NB4 (cell line): ENCODE measurements around the gene ADCY5.

ENCODE experiments used
- DNase-seq: peaks from one replicate; pipeline ENCODE4 v3.0.0; 2010; ENCODE audit warnings: low read depth
- H3K4me3 ChIP-seq: one replicate; pipeline ENCODE4 v1.5.1; 2011; ENCODE audit warnings: mild to moderate bottlenecking, low read depth, low read length, moderate library complexity
- MYC ChIP-seq: IDR thresholded peaks from 2 replicates; pipeline ENCODE4 v1.6.1; 2011; ENCODE audit warnings: low read depth, low read length
- POLR2A ChIP-seq: IDR thresholded peaks from 2 replicates; pipeline ENCODE4 v1.6.1; 2011; ENCODE audit warnings: mild to moderate bottlenecking; ENCODE audit not compliant: insufficient read length; ENCODE audit errors: extremely low read depth
- TF ChIP-seq, protein P1 (sequence below): IDR thresholded peaks from one replicate; pipeline ENCODE4 v1.5.1; 2012; ENCODE audit warnings: low read depth, low read length
- TF ChIP-seq, protein P2 (sequence below): IDR thresholded peaks from 2 replicates; pipeline ENCODE4 v1.6.1; 2011; ENCODE audit warnings: low read depth, low read length

Gene ADCY5

DNA sequence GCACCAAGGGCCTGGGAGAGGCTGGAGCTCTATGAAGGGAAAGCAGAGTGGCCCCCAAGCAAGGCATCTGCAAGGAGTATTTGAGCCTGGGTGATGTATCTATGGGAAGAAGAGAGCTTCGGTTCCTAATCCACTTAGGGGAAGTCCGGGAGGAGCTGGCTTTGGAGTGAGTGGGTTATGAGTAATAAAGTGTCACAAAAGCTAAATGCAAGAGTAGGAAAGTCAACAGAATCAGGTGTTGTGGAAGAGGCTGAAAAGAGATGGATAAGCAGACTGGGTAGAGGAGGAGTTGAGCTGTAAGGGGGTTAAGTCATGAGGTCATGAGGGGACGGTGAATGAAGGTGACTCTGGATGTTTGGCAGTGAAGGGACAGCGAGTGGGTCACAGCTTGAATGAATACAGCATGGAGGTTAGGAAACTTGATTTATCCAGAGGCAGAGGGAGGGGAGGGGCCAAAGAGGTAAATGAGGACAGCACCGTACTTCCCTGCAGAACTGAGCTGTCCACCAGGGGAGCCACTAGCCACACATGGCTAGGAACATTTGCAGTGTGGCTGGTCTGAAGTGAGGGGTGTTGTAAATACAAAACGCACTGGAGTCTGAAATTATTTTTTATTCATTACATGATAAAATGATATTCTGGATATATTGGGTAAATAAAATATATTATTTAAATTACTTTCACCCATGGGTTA lies 83.3 kb downstream of the ADCY5 start:
- no peak overlapping the region for H3K4me3 ChIP-seq
- peak; percentile 22 for DNase-seq
- no peak for TF ChIP-seq POLR2A
- TF ChIP-seq MYC, result no peak
- TF ChIP-seq, protein P1, sequence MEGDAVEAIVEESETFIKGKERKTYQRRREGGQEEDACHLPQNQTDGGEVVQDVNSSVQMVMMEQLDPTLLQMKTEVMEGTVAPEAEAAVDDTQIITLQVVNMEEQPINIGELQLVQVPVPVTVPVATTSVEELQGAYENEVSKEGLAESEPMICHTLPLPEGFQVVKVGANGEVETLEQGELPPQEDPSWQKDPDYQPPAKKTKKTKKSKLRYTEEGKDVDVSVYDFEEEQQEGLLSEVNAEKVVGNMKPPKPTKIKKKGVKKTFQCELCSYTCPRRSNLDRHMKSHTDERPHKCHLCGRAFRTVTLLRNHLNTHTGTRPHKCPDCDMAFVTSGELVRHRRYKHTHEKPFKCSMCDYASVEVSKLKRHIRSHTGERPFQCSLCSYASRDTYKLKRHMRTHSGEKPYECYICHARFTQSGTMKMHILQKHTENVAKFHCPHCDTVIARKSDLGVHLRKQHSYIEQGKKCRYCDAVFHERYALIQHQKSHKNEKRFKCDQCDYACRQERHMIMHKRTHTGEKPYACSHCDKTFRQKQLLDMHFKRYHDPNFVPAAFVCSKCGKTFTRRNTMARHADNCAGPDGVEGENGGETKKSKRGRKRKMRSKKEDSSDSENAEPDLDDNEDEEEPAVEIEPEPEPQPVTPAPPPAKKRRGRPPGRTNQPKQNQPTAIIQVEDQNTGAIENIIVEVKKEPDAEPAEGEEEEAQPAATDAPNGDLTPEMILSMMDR, result peak; percentile 43
- TF ChIP-seq, protein P2, sequence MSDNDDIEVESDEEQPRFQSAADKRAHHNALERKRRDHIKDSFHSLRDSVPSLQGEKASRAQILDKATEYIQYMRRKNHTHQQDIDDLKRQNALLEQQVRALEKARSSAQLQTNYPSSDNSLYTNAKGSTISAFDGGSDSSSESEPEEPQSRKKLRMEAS, result no peak

DNA sequence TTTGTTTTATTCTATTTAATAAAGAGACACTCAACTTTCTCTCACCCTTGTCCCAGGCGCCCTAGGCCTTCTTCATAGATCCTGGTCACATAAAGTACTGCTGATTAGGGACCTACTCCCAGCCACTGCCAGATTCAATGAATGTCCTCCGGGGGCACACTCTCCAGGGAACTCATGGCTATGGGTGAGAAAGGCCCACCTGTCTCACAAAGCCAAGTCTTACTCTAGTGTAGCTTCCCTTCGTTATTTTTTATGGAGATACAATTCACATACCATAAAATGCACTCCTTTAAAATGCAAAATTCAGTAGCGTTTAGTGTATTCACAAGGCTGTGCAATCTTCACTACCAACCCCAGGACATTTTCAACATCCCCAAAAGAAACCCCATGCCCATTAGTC lies 87.8 kb downstream of the ADCY5 start:
- H3K4me3 ChIP-seq, result no peak overlapping the region
- DNase-seq, result no peak
- TF ChIP-seq, protein P2, result no peak
- TF ChIP-seq, protein P1, result peak; percentile 27
- no peak for TF ChIP-seq POLR2A

DNA sequence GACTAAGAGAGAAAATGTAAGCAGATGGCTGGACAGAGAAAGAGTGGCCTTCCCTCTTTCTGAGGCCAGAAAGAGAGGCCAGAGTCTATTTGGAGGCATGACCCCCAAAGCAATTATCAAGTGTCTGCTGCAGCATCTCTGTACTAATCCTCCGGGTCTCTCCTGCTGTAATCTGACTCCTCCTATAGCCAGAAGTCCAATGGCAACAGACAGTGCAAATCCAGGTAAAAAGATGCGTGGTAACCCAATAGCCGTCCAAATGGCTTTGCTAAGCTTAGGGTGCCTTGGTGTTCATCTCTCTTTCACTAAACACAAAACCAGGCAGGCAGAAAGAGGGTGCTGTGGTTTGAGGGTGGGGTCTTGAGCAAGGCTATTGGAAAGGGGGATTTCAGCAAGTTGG lies 91.6 kb downstream of the ADCY5 start:
- no peak overlapping the region for H3K4me3 ChIP-seq
- DNase-seq, result no peak
- TF ChIP-seq, protein P1, result no peak
- TF ChIP-seq, protein P2, result no peak
- TF ChIP-seq MYC (no peak), POLR2A (no peak)

DNA sequence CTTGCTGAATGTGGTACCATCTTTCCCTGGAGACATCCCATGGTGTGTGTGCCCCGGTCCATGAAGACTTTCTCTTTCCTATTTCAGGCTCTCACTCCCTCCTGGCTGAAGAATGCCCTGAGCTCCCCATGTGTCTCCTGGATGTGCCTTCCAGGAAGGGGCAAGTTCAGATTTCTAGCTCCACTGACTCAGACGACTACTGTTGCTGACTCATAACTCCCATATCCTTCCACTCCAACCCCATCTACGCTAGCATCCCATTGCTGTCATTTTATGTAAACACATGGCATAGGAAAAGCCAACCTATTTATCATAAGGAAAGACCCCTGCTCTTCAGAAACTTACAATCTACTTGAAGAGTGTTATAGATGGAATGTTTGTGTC lies 95.0 kb downstream of the ADCY5 start:
- no peak for DNase-seq
- no peak for TF ChIP-seq POLR2A
- TF ChIP-seq, protein P1, result no peak
- TF ChIP-seq, protein P2, result no peak
- no peak for TF ChIP-seq MYC
- H3K4me3 ChIP-seq, result no peak overlapping the region

DNA sequence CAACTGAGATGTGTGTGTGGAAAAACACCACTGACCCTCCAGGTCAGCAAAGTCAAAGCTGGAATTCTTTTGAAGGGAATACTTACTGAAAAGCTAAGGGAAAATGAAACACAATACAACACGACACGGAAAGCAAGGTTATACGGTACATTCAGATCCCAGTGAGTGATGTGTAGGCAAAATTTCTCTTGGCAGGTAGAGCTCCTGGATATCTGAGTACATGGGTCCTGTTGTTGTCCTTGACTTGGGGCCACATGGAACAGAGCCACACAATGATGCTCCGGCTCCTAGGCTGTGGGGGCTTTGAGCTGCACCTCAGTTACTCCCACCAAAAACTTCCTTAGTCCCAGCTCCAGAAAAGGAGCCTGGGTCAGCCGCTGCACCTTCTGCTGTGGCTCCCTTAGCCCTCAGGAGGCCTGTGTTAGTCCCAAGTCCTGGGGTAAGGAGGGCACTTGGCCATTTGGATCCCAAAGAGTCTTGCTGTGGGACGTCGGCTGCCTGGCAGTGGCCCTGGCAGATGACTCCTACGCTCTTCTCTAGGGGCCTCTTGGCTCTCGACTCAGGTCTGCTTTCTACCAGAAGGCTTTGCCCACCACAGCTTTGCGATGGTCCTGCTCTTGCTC lies 95.6 kb downstream of the ADCY5 start:
- TF ChIP-seq, protein P2, result no peak
- TF ChIP-seq MYC (no peak), POLR2A (no peak)
- TF ChIP-seq, protein P1, result no peak

More for the DNA sequence above, 95.6 kb downstream of the ADCY5 start:
- no peak for DNase-seq
- no peak overlapping the region for H3K4me3 ChIP-seq
